Activated CD4-positive, alpha-beta T cell treated with anti-CD3 and anti-CD28 coated beads, Interleukin-2, amount 50 U/mL, for 48 hours (primary cell): ENCODE measurements around the gene FOXD4L5.
"Not testable (repeated sequence)": the region's sequence is repeated elsewhere in the genome, so short reads cannot be mapped to it uniquely, and the experiment has no call there.

Experiments
- DNase-seq, 2 experiments: peaks; one replicate each; pipeline ENCODE4 v3.0.0-alpha.2; 2020

The FOXD4L5 gene

DNA sequence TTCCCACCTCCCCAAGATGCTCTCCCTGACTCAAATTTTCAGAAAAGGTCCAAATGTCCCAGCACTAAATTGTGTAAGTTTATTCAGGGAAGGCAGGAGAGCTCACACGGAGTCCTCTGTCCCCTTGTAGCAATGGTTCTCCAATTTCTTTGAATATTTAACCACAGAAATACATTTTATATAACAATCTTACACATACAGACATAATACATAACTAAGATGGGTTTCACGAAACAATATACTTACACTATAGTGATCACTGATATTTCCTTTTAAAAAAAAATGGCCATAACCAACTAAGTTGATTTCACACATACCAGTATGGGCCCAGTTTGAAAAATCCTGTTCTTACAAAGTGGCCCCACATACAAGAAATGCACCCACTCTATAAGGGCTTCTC is at the start of gene FOXD4L5:
Gene FOXD4L5 (minus strand): TSS at position 101 of the 400 bp plus-strand sequence. CDS start 832 bp downstream, outside the sequence.
- not testable (repeated sequence) for DNase-seq

DNA sequence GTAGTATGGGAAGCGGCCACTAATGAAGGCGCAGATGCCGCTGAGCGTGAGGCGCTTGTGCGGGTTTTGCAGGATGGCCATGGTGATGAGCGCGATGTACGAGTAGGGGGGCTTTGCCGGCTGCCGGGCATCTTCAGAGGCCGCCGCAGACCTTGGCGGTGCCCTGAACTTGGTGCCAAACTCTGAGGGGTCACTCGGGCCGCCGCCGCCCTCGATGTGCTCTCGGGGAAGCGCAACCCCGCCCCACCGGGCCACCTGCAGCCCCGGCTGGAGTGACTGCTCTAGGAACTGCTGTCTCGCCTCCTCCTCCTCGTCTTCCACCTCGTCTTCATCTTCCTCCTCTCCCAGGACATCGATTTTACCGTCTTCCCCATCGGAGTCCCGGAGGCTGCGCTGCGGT is 1.1 kb downstream of the FOXD4L5 start:
- not testable (repeated sequence) for DNase-seq

DNA sequence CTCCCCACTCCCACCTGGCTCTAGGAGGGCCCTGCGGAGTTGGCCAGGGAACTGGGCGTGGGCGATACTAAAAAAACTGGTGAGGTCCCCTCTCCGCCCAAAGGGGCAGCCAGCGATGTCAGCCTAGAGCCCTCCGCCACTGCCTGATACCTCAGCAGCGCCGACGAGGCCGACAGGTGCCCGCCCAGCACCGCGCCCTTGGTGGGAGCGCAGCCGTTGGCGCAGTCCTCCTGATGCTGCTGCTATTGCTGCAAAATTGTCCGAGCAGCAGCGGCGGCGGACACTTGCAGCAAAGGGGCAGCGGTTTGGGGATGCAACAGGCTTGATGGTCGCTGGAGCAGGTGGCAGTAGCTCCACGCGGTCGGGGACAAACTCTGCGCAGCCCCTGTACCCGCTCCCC is 2.0 kb downstream of the FOXD4L5 start:
- DNase-seq, result not testable (repeated sequence)
